ENCODE data around the gene CCN2. TPM values are rescaled to one million over a fixed set of nuclear protein-coding genes. Genes with fewer than 3 reads are reported as not detected.

CCN2 gene
- 486 and 709 TPM in 2 replicates for polyA plus RNA-seq (2012; rRNA removed)
- 749 and 798 TPM in 2 replicates for polyA plus RNA-seq (2012; cell fraction: cytosol; rRNA removed)
- 877 and 1,310 TPM in 2 replicates for polyA plus RNA-seq (2012; cell fraction: nucleus; rRNA removed)

DNA sequence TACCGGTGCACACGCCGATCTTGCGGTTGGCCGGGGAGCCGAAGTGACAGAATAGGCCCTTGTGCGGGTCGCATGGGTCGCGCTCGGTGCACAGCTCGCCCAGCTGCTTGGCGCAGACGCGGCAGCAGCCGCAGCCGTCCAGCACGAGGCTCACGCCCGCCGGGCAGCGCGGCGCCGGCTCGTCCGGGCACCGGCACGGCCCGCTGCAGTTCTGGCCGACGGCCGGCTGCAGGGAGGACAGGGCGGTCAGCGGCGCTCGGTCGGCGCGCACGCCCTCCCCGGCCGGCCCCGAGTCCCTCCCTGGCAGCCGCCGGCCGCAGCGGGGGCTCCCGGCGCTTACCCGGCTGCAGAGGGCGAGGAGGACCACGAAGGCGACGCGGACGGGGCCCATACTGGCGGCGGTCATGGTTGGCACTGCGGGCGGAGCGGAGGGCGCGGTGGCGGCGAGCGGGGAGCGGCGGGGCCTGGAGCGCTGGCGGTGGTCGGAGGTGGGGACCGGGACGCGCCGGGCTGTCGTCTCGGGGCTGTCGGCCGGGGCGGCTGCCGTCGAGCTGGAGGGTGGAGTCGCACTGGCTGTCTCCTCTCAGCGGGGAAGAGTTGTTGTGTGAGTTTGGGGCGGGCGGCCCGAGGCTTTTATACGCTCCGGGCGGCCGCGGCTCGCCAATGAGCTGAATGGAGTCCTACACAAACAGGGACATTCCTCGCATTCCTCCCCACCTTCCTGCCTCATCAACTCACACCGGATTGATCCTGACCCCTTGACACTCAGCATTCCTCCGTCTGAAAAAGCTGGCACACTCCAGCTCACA is at the start of gene CCN2:
Gene CCN2 (minus strand): TSS at position 606 of the 809 bp plus-strand sequence. CDS start 200 bp downstream, at position 406.
- Histone ChIP-seq H2AFZ (ENCODE audit: low read depth) (peak within 1 kb of the TSS; percentile 38; the same call in 1 of the 2 replicates), H3K4me1 (ENCODE audit: control insufficient read depth in 1 of 2, insufficient read depth in 2 of 2, low read depth in 1 of 2, low read length in 1 of 2) (peaks cover 7 to 37% of the 10 kb centered on the region in 2 experiments), H3K4me2 (peak within 1 kb of the TSS; percentile 81), H3K4me3 (ENCODE audit: low read depth in 2 of 2, low read length in 1 of 2) (peak within 1 kb of the TSS; percentile 69 to 80), H3K9me2 (no peaks in the 10 kb centered on the region), H3K9me3 (no peaks in the 10 kb centered on the region), H4K20me1 (ENCODE audit: insufficient read depth) (peaks cover 26% of the 10 kb centered on the region), H3F3A (replicated peaks; ENCODE audit: insufficient read depth) (peaks cover 62% of the 10 kb centered on the region), H3K79me2 (ENCODE audit: insufficient read depth) (peaks cover 45% of the 10 kb centered on the region), H3K36me3 (replicated peaks in 1 of 2; ENCODE audit: control insufficient read depth in 1 of 2, insufficient read depth in 2 of 2, low read length in 1 of 2) (peaks cover 12 to 24% of the 10 kb centered on the region in 2 experiments), H3K9ac (peak within 1 kb of the TSS; percentile 98), H3K27ac (ENCODE audit: low read depth in 2 of 2, low read length in 1 of 2) (peak within 1 kb of the TSS; percentile 70 to 97), H3K27me3 (ENCODE audit: insufficient read depth) (no peaks in the 10 kb centered on the region)
- WGBS (ENCODE audit: low lambda C conversion rate), result 3% methylated on average over 17 of the region's 97 CpGs
- POLR2A ChIA-PET, result no interaction called here
- CTCF ChIA-PET, result interaction anchor here (0.9 to 1.8 kb wide), 4 partner anchors 19 to 265 kb away, joined by 3 to 7 read pairs (median 4); no protein-coding TSS in a partner anchor
- peak; percentile 57 for DNase-seq
- TF ChIP-seq TAF1 (IDR thresholded peaks at IDR 0.05; ENCODE audit: borderline replicate concordance, low read depth, low read length) (peak; percentile 93), TEAD4 (IDR thresholded peaks at IDR 0.05; ENCODE audit: borderline replicate concordance, insufficient read depth) (peak; percentile 99), FOSL2 (IDR thresholded peaks at IDR 0.05; ENCODE audit: borderline replicate concordance, low read depth) (peak; percentile 50; the same call in 1 of the 2 replicates), FOXM1 (IDR thresholded peaks at IDR 0.05; ENCODE audit: low read depth) (peak; percentile 44; the same call in 1 of the 2 replicates), RXRA (IDR thresholded peaks at IDR 0.05; ENCODE audit: borderline replicate concordance, low read depth) (peak; percentile 95), MEF2A (IDR thresholded peaks at IDR 0.05; ENCODE audit: borderline replicate concordance, low read depth) (peak; percentile 40; the same call in 1 of the 2 replicates), MXI1 (IDR thresholded peaks at IDR 0.05; ENCODE audit: low read depth, low read length) (no peak), RFX5 (IDR thresholded peaks at IDR 0.05; ENCODE audit: low read length) (no peak), FOXJ3 (CRISPR knock-in tag; IDR thresholded peaks at IDR 0.05) (no peak), CTCF (IDR thresholded peaks at IDR 0.05) (no peak), GABPA (IDR thresholded peaks at IDR 0.05; ENCODE audit: low read depth) (no peak), NFIC (IDR thresholded peaks at IDR 0.05; ENCODE audit: borderline replicate concordance) (peak; percentile 92), SIN3A (IDR thresholded peaks at IDR 0.05; ENCODE audit: borderline replicate concordance, low read depth, low read length) (peak; percentile 77; the same call in 1 of the 2 replicates), EP300 (IDR thresholded peaks at IDR 0.05; ENCODE audit: borderline replicate concordance in 1 of 2, low read depth in 1 of 2, low read length in 1 of 2) (peak in 1 of 2 experiments; percentile 91; a peak in 2 of 4 replicates), POLR2AphosphoS5 (IDR thresholded peaks at IDR 0.05; ENCODE audit: low read depth, low read length) (peak; percentile 97), PBX3 (IDR thresholded peaks at IDR 0.05) (peak; percentile 91), JUND (IDR thresholded peaks at IDR 0.05) (peak; percentile 64), EZH2phosphoT487 (IDR thresholded peaks at IDR 0.05; ENCODE audit: borderline replicate concordance, low read depth) (no peak), TCF12 (IDR thresholded peaks at IDR 0.05) (peak; percentile 82)
- TF ChIP-seq, protein P1, sequence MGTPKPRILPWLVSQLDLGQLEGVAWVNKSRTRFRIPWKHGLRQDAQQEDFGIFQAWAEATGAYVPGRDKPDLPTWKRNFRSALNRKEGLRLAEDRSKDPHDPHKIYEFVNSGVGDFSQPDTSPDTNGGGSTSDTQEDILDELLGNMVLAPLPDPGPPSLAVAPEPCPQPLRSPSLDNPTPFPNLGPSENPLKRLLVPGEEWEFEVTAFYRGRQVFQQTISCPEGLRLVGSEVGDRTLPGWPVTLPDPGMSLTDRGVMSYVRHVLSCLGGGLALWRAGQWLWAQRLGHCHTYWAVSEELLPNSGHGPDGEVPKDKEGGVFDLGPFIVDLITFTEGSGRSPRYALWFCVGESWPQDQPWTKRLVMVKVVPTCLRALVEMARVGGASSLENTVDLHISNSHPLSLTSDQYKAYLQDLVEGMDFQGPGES (IDR thresholded peaks at IDR 0.05; ENCODE audit: low read depth, low read length), result no peak
- TF ChIP-seq, protein P2, sequence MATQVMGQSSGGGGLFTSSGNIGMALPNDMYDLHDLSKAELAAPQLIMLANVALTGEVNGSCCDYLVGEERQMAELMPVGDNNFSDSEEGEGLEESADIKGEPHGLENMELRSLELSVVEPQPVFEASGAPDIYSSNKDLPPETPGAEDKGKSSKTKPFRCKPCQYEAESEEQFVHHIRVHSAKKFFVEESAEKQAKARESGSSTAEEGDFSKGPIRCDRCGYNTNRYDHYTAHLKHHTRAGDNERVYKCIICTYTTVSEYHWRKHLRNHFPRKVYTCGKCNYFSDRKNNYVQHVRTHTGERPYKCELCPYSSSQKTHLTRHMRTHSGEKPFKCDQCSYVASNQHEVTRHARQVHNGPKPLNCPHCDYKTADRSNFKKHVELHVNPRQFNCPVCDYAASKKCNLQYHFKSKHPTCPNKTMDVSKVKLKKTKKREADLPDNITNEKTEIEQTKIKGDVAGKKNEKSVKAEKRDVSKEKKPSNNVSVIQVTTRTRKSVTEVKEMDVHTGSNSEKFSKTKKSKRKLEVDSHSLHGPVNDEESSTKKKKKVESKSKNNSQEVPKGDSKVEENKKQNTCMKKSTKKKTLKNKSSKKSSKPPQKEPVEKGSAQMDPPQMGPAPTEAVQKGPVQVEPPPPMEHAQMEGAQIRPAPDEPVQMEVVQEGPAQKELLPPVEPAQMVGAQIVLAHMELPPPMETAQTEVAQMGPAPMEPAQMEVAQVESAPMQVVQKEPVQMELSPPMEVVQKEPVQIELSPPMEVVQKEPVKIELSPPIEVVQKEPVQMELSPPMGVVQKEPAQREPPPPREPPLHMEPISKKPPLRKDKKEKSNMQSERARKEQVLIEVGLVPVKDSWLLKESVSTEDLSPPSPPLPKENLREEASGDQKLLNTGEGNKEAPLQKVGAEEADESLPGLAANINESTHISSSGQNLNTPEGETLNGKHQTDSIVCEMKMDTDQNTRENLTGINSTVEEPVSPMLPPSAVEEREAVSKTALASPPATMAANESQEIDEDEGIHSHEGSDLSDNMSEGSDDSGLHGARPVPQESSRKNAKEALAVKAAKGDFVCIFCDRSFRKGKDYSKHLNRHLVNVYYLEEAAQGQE (IDR thresholded peaks at IDR 0.05; ENCODE audit: low read depth, low read length), result peak; percentile 52; the same call in 1 of the 2 replicates
- TF ChIP-seq, protein P3, sequence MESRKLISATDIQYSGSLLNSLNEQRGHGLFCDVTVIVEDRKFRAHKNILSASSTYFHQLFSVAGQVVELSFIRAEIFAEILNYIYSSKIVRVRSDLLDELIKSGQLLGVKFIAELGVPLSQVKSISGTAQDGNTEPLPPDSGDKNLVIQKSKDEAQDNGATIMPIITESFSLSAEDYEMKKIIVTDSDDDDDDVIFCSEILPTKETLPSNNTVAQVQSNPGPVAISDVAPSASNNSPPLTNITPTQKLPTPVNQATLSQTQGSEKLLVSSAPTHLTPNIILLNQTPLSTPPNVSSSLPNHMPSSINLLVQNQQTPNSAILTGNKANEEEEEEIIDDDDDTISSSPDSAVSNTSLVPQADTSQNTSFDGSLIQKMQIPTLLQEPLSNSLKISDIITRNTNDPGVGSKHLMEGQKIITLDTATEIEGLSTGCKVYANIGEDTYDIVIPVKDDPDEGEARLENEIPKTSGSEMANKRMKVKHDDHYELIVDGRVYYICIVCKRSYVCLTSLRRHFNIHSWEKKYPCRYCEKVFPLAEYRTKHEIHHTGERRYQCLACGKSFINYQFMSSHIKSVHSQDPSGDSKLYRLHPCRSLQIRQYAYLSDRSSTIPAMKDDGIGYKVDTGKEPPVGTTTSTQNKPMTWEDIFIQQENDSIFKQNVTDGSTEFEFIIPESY (IDR thresholded peaks at IDR 0.05; ENCODE audit: borderline replicate concordance, low read depth), result no peak

All from SK-N-SH (cell line).